GM21576 (cell line): ENCODE data around the gene CD7.

Experiments
- ATAC-seq: cut with Tn5 transposase; IDR thresholded peaks from one replicate; pipeline ENCODE4 v1.9.1; 2021; ENCODE audit warnings: mild to moderate bottlenecking, moderate library complexity; ENCODE audit not compliant: unreplicated experiment

Gene CD7

GRCh38 chr17:82266142-82266541, 51.3 kb downstream of the CD7 start:
- ATAC-seq, result no peak
